ENCODE results near the gene TMEM207. TPM values are rescaled to one million over a fixed set of nuclear protein-coding genes. Genes with fewer than 3 reads are reported as not detected.

TMEM207 gene
- total RNA-seq, 1 donor from 2014 or later, result not detected

- Histone ChIP-seq H3K9me3 (no peaks in the 10 kb centered on the region), H3K4me3 (no peak overlapping the region), H3K4me1 (no peaks in the 10 kb centered on the region), H3K27ac (no peak overlapping the region), H3K36me3 (no peaks in the 10 kb centered on the region), H3K27me3 (ENCODE audit: low read depth) (no peaks in the 10 kb centered on the region)
- no peak for TF ChIP-seq CTCF (IDR thresholded peaks at IDR 0.05)
- DNase-seq (no peak), ATAC-seq (no peak)
- intact Hi-C loops (cut with DNase I), result no loop called here
Measured at GRCh38 chr3:190458040-190458439, 8.3 kb upstream of the TMEM207 start.

- H3K27me3 ChIP-seq (ENCODE audit: low read depth), result no peaks in the 10 kb centered on the region
- H3K9me3 ChIP-seq, result no peaks in the 10 kb centered on the region
- DNase-seq, result no peak
- no peaks in the 10 kb centered on the region for H3K36me3 ChIP-seq
- no peak overlapping the region for H3K27ac ChIP-seq
- intact Hi-C loops (cut with DNase I), result no loop called here
- ATAC-seq, result no peak
- no peaks in the 10 kb centered on the region for H3K4me1 ChIP-seq
- no peak for TF ChIP-seq CTCF (IDR thresholded peaks at IDR 0.05)
- no peak overlapping the region for H3K4me3 ChIP-seq
Measured at GRCh38 chr3:190456770-190457169, 7.1 kb upstream of the TMEM207 start.

GRCh38 chr3:190455828-190456227 is 6.1 kb upstream of the TMEM207 start:
- Histone ChIP-seq H3K9me3 (no peaks in the 10 kb centered on the region), H3K36me3 (no peaks in the 10 kb centered on the region), H3K4me3 (no peak overlapping the region), H3K4me1 (no peaks in the 10 kb centered on the region), H3K27ac (no peak overlapping the region), H3K27me3 (ENCODE audit: low read depth) (no peaks in the 10 kb centered on the region)
- TF ChIP-seq CTCF (IDR thresholded peaks at IDR 0.05), result no peak
- no peak for ATAC-seq
- intact Hi-C loops (cut with DNase I), result no loop called here
- DNase-seq, result no peak

- TF ChIP-seq CTCF (IDR thresholded peaks at IDR 0.05), result no peak
- intact Hi-C loops (cut with DNase I), result no loop called here
- no peaks in the 10 kb centered on the region for H3K9me3 ChIP-seq
- DNase-seq (no peak), ATAC-seq (no peak)
- no peak overlapping the region for H3K27ac ChIP-seq
- H3K4me1 ChIP-seq, result no peaks in the 10 kb centered on the region
- no peaks in the 10 kb centered on the region for H3K36me3 ChIP-seq
- no peaks in the 10 kb centered on the region for H3K27me3 ChIP-seq (ENCODE audit: low read depth)
- no peak overlapping the region for H3K4me3 ChIP-seq
Measured at GRCh38 chr3:190448256-190448655, 1.4 kb downstream of the TMEM207 start.

GRCh38 chr3:190446573-190447279 is 3.0 kb downstream of the TMEM207 start:
- no peaks in the 10 kb centered on the region for H3K4me1 ChIP-seq
- H3K36me3 ChIP-seq, result no peaks in the 10 kb centered on the region
- no peaks in the 10 kb centered on the region for H3K9me3 ChIP-seq
- no peak overlapping the region for H3K4me3 ChIP-seq
- intact Hi-C loops (cut with DNase I), result no loop called here
- no peak for TF ChIP-seq CTCF (IDR thresholded peaks at IDR 0.05)
- no peak overlapping the region for H3K27ac ChIP-seq
- DNase-seq (no peak), ATAC-seq (no peak)
- no peaks in the 10 kb centered on the region for H3K27me3 ChIP-seq (ENCODE audit: low read depth)

All from lower lobe of right lung (tissue), 2 donors.